ENCODE results near the gene TIAM1.

- no peak for TF ChIP-seq MYC (IDR thresholded peaks at IDR 0.05; ENCODE audit: borderline replicate concordance, low read length)
- no peak for TF ChIP-seq CBX2 (IDR thresholded peaks at IDR 0.05; ENCODE audit: borderline replicate concordance, low read depth)
- no peak for TF ChIP-seq CTCF (IDR thresholded peaks at IDR 0.05)
- TF ChIP-seq KDM1A (IDR thresholded peaks at IDR 0.05; ENCODE audit: low read depth): no peak
- no peak for TF ChIP-seq EP300 (IDR thresholded peaks at IDR 0.05)
- no peak for TF ChIP-seq E2F6 (IDR thresholded peaks at IDR 0.05; ENCODE audit: borderline replicate concordance, low read depth)
- TF ChIP-seq MAFK (IDR thresholded peaks at IDR 0.05; ENCODE audit: partially characterized antibody): no peak
- TF ChIP-seq USF2 (IDR thresholded peaks at IDR 0.05): no peak
- TF ChIP-seq EHMT2 (IDR thresholded peaks at IDR 0.05; ENCODE audit: low read depth): no peak
- TF ChIP-seq POLR2A (IDR thresholded peaks at IDR 0.05; ENCODE audit: low read length): no peak
- no peak for TF ChIP-seq CHD2 (IDR thresholded peaks at IDR 0.05; ENCODE audit: low read length, partially characterized antibody)
- TF ChIP-seq MAX (IDR thresholded peaks at IDR 0.05): no peak
Measured at GRCh38 chr21:31316488-31317169, 27.4 kb downstream of the TIAM1 start.
